Ascending aorta (tissue), 2 donors: ENCODE measurements around the gene AUTS2. TPM values are rescaled to one million over a fixed set of nuclear protein-coding genes. Genes with fewer than 3 reads are reported as not detected.

Source experiments
- DNase-seq, 2 donors: peaks; one replicate each; pipeline ENCODE4 v3.0.0-alpha.2; 2019; ENCODE audit warnings: low spot score in 2 of 2
- H3K27ac ChIP-seq, 2 donors: fragments of 200-600 bp; sonication (generic); one replicate each; pipeline ENCODE4 v1.5.1; 2016 to 2017; ENCODE audit warnings: mild to moderate bottlenecking in 1 of 2
- H3K27me3 ChIP-seq: fragments of 200-600 bp; sonication (generic); one replicate; pipeline ENCODE4 v1.5.1; 2017
- H3K36me3 ChIP-seq, 2 donors: fragments of 200-600 bp; sonication (generic); one replicate each; pipeline ENCODE4 v1.5.1; 2016
- H3K4me1 ChIP-seq, 2 donors: fragments of 200-600 bp; sonication (generic); one replicate each; pipeline ENCODE4 v1.5.1; 2016 to 2017; ENCODE audit warnings: mild to moderate bottlenecking in 1 of 2
- H3K4me3 ChIP-seq, 2 donors: fragments of 200-600 bp; sonication (generic); one replicate each; pipeline ENCODE4 v1.5.1; 2016 to 2017; ENCODE audit warnings: mild to moderate bottlenecking in 1 of 2
- H3K9me3 ChIP-seq, 2 donors: fragments of 200-600 bp; sonication (generic); one replicate each; pipeline ENCODE4 v1.5.1; 2016
- intact Hi-C: fragments of 100-400 bp; cut with DNase I; formaldehyde crosslinking; loops from one replicate; pipeline ENCODE4 v1.15.1; 2023
- total RNA-seq: library from RNA; depleted of rRNA; stranded (reverse); fragments of >200 nt; gene quantifications from one replicate; pipeline ENCODE4 v1.1.0, GENCODE V29; 2016
- TF ChIP-seq, protein P1 (sequence below), 3 experiments: fragments of 200-600 bp in 2 of 3; fragments of 450-650 bp in 1 of 3; sonication (generic) in 2 of 3; IDR thresholded peaks; one replicate each; pipeline ENCODE4 v1.5.1; 2016 to 2019; ENCODE audit warnings: antibody characterized with exemption in 3 of 3, mild to moderate bottlenecking in 1 of 3, moderate library complexity in 1 of 3

AUTS2 gene
- total RNA-seq, 1 donor from 2014 or later, result 90.4 TPM

DNA sequence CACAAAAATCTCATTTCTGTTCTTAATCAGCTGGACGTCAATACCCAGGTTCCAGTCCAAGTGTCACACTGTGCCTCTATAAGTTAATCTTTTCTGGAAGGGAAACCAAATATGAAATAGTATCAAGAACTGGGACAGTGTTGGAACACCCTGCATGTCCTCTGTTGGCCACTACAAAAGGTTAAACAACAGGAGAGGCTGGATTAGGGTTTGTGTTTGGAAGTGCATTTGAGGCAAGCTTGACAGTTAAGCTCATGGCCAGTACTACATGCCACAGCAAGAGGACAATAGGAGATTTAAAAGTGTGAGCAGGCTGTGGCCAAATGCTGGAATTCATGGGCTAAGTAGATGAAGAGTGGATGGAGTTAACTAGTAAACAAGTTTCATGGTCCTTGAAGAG, 751.5 kb downstream of the AUTS2 start:
- intact Hi-C loops, result no loop called here
- no peaks in the 10 kb centered on the region for H3K9me3 ChIP-seq
- no peak overlapping the region for H3K27ac ChIP-seq
- no peaks in the 10 kb centered on the region for H3K27me3 ChIP-seq
- no peaks in the 10 kb centered on the region for H3K4me1 ChIP-seq
- TF ChIP-seq, protein P1, sequence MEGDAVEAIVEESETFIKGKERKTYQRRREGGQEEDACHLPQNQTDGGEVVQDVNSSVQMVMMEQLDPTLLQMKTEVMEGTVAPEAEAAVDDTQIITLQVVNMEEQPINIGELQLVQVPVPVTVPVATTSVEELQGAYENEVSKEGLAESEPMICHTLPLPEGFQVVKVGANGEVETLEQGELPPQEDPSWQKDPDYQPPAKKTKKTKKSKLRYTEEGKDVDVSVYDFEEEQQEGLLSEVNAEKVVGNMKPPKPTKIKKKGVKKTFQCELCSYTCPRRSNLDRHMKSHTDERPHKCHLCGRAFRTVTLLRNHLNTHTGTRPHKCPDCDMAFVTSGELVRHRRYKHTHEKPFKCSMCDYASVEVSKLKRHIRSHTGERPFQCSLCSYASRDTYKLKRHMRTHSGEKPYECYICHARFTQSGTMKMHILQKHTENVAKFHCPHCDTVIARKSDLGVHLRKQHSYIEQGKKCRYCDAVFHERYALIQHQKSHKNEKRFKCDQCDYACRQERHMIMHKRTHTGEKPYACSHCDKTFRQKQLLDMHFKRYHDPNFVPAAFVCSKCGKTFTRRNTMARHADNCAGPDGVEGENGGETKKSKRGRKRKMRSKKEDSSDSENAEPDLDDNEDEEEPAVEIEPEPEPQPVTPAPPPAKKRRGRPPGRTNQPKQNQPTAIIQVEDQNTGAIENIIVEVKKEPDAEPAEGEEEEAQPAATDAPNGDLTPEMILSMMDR (IDR thresholded peaks at IDR 0.05), result no peak
- no peak overlapping the region for H3K4me3 ChIP-seq
- no peak for DNase-seq
- no peaks in the 10 kb centered on the region for H3K36me3 ChIP-seq

DNA sequence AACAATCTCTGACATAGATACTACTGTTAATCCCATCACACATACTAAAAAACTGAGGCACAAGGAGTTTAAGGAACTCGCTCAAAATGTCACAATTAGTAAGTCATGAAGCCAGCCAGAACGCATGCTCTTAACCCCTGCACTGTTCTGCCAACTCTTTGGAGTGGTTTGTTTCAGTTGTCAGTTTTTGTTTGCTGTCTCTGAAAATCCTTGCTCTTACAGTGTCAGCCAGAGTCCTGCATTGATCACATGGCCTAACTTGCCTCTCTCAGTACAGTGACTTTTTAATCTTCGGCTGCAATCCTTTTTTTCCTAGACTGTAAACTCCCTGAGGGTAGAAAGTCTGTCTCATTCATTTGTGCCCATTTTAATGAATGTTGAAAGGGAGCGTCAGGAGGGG, 753.8 kb downstream of the AUTS2 start:
- no peaks in the 10 kb centered on the region for H3K9me3 ChIP-seq
- intact Hi-C loops, result no loop called here
- DNase-seq, result no peak
- H3K4me3 ChIP-seq, result no peak overlapping the region
- no peak overlapping the region for H3K27ac ChIP-seq
- H3K4me1 ChIP-seq, result peaks cover 0 to 3% of the 10 kb centered on the region in 2 donors
- H3K27me3 ChIP-seq, result no peaks in the 10 kb centered on the region
- H3K36me3 ChIP-seq, result no peaks in the 10 kb centered on the region
- TF ChIP-seq, protein P1 (IDR thresholded peaks at IDR 0.05), result no peak

DNA sequence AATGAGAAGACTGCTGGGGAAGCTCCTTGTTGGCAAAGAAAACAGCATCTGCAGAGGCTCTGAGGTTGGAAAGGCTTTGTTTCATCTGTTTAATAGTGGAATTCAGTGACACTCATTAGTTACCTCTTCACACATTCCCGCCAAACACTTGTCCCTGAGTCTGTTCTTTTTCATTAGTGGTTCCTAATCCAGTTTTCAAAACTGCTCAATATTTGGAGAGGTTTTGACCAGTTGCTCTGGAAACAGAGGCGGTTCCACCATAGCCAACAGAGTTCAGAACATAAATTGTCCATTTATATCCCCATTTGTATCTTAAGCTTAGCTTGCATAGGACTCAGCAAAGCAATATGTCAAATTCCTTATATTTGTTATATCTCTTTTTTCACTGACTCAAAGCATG, 754.6 kb downstream of the AUTS2 start:
- intact Hi-C loops, result no loop called here
- Histone ChIP-seq H3K4me1 (peaks cover 0 to 3% of the 10 kb centered on the region in 2 donors), H3K27me3 (no peaks in the 10 kb centered on the region), H3K9me3 (no peaks in the 10 kb centered on the region), H3K4me3 (no peak overlapping the region), H3K27ac (no peak overlapping the region), H3K36me3 (no peaks in the 10 kb centered on the region)
- TF ChIP-seq, protein P1 (IDR thresholded peaks at IDR 0.05), result no peak
- DNase-seq, result no peak

DNA sequence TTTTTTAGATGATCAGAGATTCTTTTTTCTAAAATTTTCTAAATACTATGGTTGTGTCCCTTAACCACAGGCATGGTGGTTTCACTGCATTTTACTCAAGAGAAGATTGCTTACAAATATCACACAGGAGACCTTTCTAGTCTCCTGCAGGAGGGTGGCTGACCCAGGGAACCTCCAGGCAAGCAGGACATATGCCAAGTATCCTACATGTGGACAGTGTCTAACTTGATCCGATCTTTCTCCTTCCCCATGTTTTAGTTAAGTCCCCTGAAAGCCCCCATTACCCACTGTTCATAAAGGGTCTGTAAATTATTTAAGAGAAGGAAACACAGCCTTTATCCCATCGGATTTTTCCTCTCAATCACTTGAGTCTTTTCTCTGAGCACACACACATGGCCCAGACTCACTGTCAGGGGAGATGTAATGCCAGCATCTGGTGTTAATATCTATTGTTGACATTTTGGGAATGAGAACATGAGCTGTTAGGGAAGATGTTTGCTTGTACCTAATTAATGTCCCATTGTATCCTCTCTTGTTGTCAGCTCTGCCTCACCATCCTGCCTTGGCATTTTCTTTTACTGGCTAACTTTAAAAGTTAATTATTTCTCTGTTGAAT, 755.2 kb downstream of the AUTS2 start:
- no peak for DNase-seq
- TF ChIP-seq, protein P1 (IDR thresholded peaks at IDR 0.05), result no peak
- H3K36me3 ChIP-seq, result no peaks in the 10 kb centered on the region
- H3K27me3 ChIP-seq, result no peaks in the 10 kb centered on the region
- intact Hi-C loops, result no loop called here
- H3K27ac ChIP-seq, result no peak overlapping the region
- H3K4me3 ChIP-seq, result no peak overlapping the region
- no peaks in the 10 kb centered on the region for H3K9me3 ChIP-seq
- peaks cover 0 to 3% of the 10 kb centered on the region in 2 donors for H3K4me1 ChIP-seq

DNA sequence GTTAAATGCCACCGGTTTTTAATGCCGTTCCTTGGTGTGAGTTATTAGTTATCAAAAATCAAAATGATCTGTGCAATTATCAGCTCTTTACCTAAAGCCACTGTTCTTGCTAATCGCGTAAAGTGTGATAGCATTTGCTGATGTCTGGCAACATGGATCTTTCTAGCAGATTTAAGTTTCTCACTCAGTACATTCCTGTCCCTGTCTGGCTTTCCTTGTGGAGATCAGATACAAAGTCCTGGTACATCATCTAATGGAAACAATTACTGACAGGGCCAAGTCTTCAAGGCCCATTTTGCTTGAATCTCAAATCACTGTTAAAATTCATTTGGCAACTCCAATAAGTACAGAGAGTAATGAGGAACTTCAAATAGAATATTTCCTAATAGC, 755.7 kb downstream of the AUTS2 start:
- Histone ChIP-seq H3K4me3 (no peak overlapping the region), H3K27me3 (no peaks in the 10 kb centered on the region), H3K4me1 (peaks cover 0 to 3% of the 10 kb centered on the region in 2 donors), H3K27ac (no peak overlapping the region), H3K36me3 (no peaks in the 10 kb centered on the region), H3K9me3 (no peaks in the 10 kb centered on the region)
- DNase-seq, result no peak
- TF ChIP-seq, protein P1 (IDR thresholded peaks at IDR 0.05), result no peak
- intact Hi-C loops, result no loop called here
